Lung (tissue), 12 donors: ENCODE data around the gene SLMAP. TPM values are rescaled to one million over a fixed set of nuclear protein-coding genes. Genes with fewer than 3 reads are reported as not detected.

Experiments
- ATAC-seq: fragments of 200-7000 bp; cut with Tn5 transposase; one replicate; pipeline ENCODE4 v1.9.1; 2020; ENCODE audit warnings: moderate number of reproducible peaks; ENCODE audit not compliant: insufficient read depth, low FRiP score
- DNase-seq, 3 donors: peaks; one replicate each; pipeline ENCODE4 v3.0.0-alpha.2; 2013 to 2017
- H3K27ac ChIP-seq, 2 donors: one replicate each; pipeline ENCODE4 v1.5.1; 2013; ENCODE audit warnings: mild to moderate bottlenecking in 2 of 2, moderate library complexity in 2 of 2, control low read depth in 1 of 2, inconsistent platforms in 1 of 2, low read depth in 1 of 2, low read length in 1 of 2
- H3K27me3 ChIP-seq, 3 donors: one replicate each; pipeline ENCODE4 v1.5.1; 2013; ENCODE audit warnings: low read length in 2 of 3; ENCODE audit not compliant: control insufficient read depth in 3 of 3, insufficient read depth in 3 of 3
- H3K36me3 ChIP-seq, 4 donors: one replicate each; pipeline ENCODE4 v1.5.1; 2013; ENCODE audit warnings: low read length in 4 of 4, mild to moderate bottlenecking in 1 of 4, moderate library complexity in 1 of 4; ENCODE audit not compliant: control insufficient read depth in 4 of 4, insufficient read depth in 4 of 4
- H3K4me1 ChIP-seq, 5 donors: one replicate each; pipeline ENCODE4 v1.5.1; 2013; ENCODE audit warnings: low read length in 5 of 5, mild to moderate bottlenecking in 2 of 5, moderate library complexity in 1 of 5; ENCODE audit not compliant: control insufficient read depth in 5 of 5, insufficient read depth in 5 of 5
- H3K4me3 ChIP-seq: one replicate; pipeline ENCODE4 v1.5.1; 2013; ENCODE audit warnings: mild to moderate bottlenecking, control low read depth, moderate library complexity
- H3K9ac ChIP-seq, 2 donors: one replicate each; pipeline ENCODE4 v1.5.1; 2013; ENCODE audit warnings: low read length in 2 of 2, control low read depth in 1 of 2; ENCODE audit not compliant: insufficient read depth in 1 of 2
- H3K9me3 ChIP-seq, 4 donors: one replicate each; pipeline ENCODE4 v1.5.1; 2013; ENCODE audit warnings: low read length in 3 of 4, mild to moderate bottlenecking in 1 of 4, moderate library complexity in 1 of 4; ENCODE audit not compliant: control insufficient read depth in 4 of 4, insufficient read depth in 3 of 4
- CTCF ChIP-seq: IDR thresholded peaks from 2 replicates; pipeline ENCODE4 v1.5.1; 2012; ENCODE audit warnings: mild to moderate bottlenecking; ENCODE audit errors: control extremely low read depth, extremely low read depth
- WGBS, 2 donors: extraction: QIAGEN DNeasy Blood & Tissue Kit; methylation state at CpG; one replicate each; pipeline ENCODE4 v1.1.7; 2013; 5-methylcytosine and 5-hydroxymethylcytosine counted together
- polyA plus RNA-seq, 2 donors: library from polyadenylated mRNA; stranded (reverse); fragments of 200-250 nt; gene quantifications; one replicate each; pipeline ENCODE4 v1.2.1, GENCODE V29; 2013
- total RNA-seq, 2 donors: library from RNA; depleted of rRNA in 1 of 2; stranded (reverse); fragments of >200 nt in 1 of 2; gene quantifications; one replicate each; pipeline ENCODE4 v1.2.1, GENCODE V29; 2014 to 2021
- donor health status: control.
- donor health status: control.
- donor health status: Bipolar disorder and iron deficiency.
- donor health status: healthy.
- donor health status: DM: yes; HTN: yes; CAD: no.

SLMAP gene
- total and polyA plus RNA-seq, 4 donors: 11.4 to 118 (median 47.2) TPM

GRCh38 chr3:57832900-57833313 is 76.8 kb downstream of the SLMAP start:
- H3K9me3 ChIP-seq: no peaks in the 10 kb centered on the region
- H3K27me3 ChIP-seq: no peaks in the 10 kb centered on the region
- H3K36me3 ChIP-seq: peaks cover 0 to 4% (median 0%) of the 10 kb centered on the region in 4 donors
- H3K9ac ChIP-seq: no peak overlapping the region
- H3K27ac ChIP-seq: no peak overlapping the region
- peaks cover 0 to 2% (median 0%) of the 10 kb centered on the region in 5 donors for H3K4me1 ChIP-seq
- ATAC-seq (no peak), DNase-seq (no peak)
- TF ChIP-seq CTCF: no peak
- 87 to 95% methylated on average over 1 of the region's 1 CpG for WGBS, 2 donors
- H3K4me3 ChIP-seq: no peak overlapping the region

DNA sequence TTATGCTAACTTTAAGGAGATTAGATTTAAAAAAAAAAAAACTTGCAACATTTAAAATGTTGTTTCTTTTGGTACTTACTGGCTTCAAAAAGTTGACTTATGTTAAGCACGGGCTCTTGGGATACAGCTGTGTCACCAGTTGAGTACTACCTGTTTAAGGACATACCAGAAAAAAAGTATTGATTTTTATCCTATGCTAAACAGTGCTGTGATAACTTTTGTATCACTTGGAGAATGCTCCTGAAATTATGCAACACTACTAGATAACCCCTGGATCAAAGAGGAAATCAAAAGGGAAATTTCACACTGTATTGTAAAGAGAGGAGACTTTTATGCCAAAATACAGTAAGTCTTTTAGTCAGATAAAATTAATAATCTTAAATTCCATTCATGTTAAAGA is 77.7 kb downstream of the SLMAP start:
- WGBS, 2 donors: 94 to 98% methylated on average over 1 of the region's 1 CpG

DNA sequence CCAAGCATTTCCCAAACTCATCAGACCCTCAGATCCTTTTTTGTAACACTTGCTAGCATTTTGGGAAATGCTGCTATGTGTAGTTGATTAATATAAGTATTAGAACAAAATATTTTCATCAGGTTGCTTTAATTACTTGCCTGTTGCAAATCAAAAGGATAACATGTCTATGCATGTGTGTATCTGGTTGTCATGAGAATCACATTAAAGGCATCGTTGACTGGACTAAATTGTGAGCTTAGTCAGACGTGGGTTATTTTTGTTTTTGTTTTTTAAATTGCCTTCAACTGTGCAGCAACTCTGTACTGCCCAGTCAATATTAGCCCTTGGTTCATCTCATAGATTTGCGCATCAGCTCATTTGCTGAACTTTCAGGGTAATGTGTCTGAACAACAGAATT is 81.6 kb downstream of the SLMAP start:
- H3K9ac ChIP-seq: no peak overlapping the region
- peaks cover 0 to 10% (median 0%) of the 10 kb centered on the region in 5 donors for H3K4me1 ChIP-seq
- no peak overlapping the region for H3K27ac ChIP-seq
- H3K4me3 ChIP-seq: no peak overlapping the region
- no peak for DNase-seq
- no peaks in the 10 kb centered on the region for H3K27me3 ChIP-seq
- peaks cover 0 to under 1% (median 0%) of the 10 kb centered on the region in 4 donors for H3K36me3 ChIP-seq
- ATAC-seq: no peak
- 94 to 95% methylated on average over 3 of the region's 3 CpGs for WGBS, 2 donors
- H3K9me3 ChIP-seq: no peaks in the 10 kb centered on the region
- TF ChIP-seq CTCF: no peak

More for the DNA sequence above, 77.7 kb downstream of the SLMAP start:
- ATAC-seq (no peak), DNase-seq (no peak)
- H3K9me3 ChIP-seq: no peaks in the 10 kb centered on the region
- no peak overlapping the region for H3K9ac ChIP-seq
- H3K36me3 ChIP-seq: peaks cover 0 to 4% (median 0%) of the 10 kb centered on the region in 4 donors
- no peak overlapping the region for H3K4me3 ChIP-seq
- H3K27me3 ChIP-seq: no peaks in the 10 kb centered on the region
- no peak overlapping the region for H3K27ac ChIP-seq
- H3K4me1 ChIP-seq: peaks cover 0 to 2% (median 0%) of the 10 kb centered on the region in 5 donors
- no peak for TF ChIP-seq CTCF

DNA sequence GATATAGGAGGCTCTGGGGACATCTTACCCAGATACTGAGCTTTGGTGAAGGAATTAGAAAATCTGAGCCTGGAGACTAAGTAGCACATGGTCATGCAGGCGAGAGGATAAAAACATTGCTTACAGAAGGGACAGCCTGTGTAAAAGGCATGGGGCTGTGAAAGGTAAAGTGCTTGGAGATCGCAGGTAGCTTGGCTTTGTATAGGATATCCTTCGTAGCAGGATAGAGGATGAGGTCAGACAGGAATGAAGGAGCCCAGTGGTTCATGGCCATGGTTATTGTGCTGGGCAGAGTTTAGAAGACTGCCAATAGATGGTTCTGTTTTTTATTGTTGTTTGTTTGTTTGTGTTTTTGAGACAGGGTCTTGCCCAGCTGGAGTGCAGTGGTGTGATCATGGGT is 82.5 kb downstream of the SLMAP start:
- Histone ChIP-seq H3K4me1 (peaks cover 0 to 10% (median 0%) of the 10 kb centered on the region in 5 donors), H3K9ac (no peak overlapping the region), H3K27ac (no peak overlapping the region), H3K27me3 (no peaks in the 10 kb centered on the region), H3K36me3 (no peaks in the 10 kb centered on the region), H3K4me3 (no peak overlapping the region), H3K9me3 (no peaks in the 10 kb centered on the region)
- ATAC-seq: no peak
- WGBS, 2 donors: 98% methylated on average over 3 of the region's 3 CpGs
- DNase-seq: no peak
- TF ChIP-seq CTCF: no peak
